NCI-H748 (cell line): ENCODE results near the gene MTF2.
A peak's percentile ranks its signal among the peaks of the same experiment; 100 is the strongest.
"Not testable (repeated sequence)": the region's sequence is repeated elsewhere in the genome, so short reads cannot be mapped to it uniquely, and the experiment has no call there.

Source experiments
- DNase-seq: peaks from one replicate; lab custom pipeline; 2025; ENCODE audit not compliant: unreplicated experiment; lab: John Stamatoyannopoulos, UW

The MTF2 gene

GRCh38 chr1:93078986-93079654, at the start of gene MTF2:
TSS of gene MTF2 (plus strand) at chr1:93079283. CDS start at chr1:93079527, 244 bp downstream.
- DNase-seq, result peak; percentile 97

DNA sequence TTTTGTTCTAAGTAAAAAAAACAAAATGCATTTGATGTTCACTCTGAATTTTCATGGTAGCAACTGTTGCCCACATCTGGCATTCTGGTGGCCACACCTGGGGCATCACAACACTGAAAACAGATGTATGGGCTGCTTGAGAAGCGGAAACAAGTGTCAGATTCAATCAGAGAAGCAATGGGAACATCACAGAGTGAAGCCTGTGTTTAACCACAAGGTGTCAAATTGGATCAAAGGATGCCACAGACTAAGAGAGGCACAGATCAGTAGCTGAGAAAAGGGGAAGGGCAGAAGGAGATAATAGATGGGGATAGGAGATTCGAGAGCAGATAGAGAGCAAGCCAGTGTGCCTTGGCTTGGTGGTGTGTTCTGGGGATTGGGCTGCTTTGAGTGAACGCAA, 49.8 kb upstream of the MTF2 start:
- no peak for DNase-seq

DNA sequence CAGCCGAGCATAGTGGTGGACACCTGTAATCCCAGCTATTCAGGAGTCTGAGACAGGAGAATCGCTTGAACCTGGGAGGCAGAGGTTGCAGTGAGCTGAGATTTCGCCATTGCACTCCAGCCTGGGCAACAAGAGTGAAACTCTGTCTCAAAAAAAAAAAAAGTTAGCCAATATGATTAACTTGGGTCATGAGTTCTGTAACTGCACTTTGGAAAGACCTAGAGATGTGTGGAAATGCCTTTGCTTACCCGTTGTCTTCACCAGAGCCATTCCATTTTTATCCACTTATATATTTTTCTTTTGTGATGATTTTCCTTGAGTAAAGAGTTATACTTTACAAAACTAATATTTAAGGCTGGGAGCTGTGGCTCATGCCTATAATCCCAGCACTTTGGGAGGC, 48.9 kb upstream of the MTF2 start:
- DNase-seq, result not testable (repeated sequence)

DNA sequence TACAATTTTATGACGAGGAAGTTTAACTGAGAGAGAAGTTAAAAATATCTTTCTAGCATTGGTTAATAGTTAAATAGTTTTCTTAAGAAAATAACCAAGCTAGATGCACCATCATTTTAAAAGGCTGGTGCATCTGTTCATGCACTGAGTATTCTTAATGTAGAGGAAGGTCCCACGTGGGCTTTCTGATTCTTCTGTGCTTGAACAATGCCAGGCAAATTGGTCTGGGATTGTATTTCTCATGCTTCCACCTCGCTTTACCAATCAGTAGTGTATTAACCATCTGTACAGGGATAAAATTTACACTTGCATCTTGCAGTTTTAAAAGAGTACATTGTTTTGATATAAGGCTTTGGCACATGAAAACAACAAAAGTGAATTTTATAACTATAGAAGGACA, 47.4 kb upstream of the MTF2 start:
- DNase-seq, result no peak

GRCh38 chr1:93033029-93033428, 46.1 kb upstream of the MTF2 start:
- no peak for DNase-seq

DNA sequence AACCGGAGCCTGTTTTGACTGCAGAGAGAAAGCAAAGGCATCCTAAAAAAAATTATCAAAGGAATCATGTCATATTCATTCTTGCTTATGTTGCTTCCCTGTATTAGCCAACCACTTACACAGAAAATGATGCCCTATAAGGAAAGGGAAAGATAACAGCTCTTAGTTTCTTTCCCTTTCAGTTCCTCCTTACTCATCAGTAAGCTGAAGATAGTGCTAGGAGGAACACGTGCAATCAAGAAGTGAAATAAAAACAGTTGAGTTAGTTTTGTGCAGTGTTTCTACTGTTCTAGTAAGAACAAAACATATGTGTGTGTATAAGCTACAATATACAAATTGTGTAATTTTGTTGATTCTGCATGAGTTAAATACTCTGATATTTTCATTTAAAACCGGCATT, 45.3 kb upstream of the MTF2 start:
- no peak for DNase-seq

GRCh38 chr1:93034397-93034796, 44.7 kb upstream of the MTF2 start:
- no peak for DNase-seq

GRCh38 chr1:93036672-93037071, 42.4 kb upstream of the MTF2 start:
- DNase-seq, result no peak

GRCh38 chr1:93042187-93043056, 36.7 kb upstream of the MTF2 start:
- DNase-seq, result no peak

- DNase-seq, result no peak
These were observed 36.0 kb upstream of the MTF2 start for GRCh38 chr1:93043057-93043557.

GRCh38 chr1:93047618-93048017, 31.5 kb upstream of the MTF2 start:
- DNase-seq, result no peak

DNA sequence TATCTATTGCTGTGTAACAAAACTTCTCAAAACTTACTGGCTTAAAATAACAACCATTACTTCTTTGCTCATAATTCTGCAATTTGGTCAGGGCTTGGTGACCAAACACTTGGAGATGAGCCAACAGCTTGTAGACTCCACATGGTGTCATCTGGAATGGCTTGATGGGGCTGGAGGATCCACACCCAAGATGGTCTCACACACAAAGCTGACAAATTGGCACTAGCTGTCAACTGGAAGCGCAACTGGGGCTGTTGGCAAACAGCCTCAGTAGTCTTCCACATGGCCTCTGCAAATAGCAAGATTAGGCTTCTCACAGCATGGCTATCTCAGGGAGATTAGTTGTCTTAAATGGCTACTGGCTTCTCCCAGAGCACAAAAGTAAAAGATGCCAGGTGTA, 27.1 kb upstream of the MTF2 start:
- DNase-seq, result peak; percentile 3

- DNase-seq, result no peak
These were observed 22.9 kb upstream of the MTF2 start for GRCh38 chr1:93056214-93056613.

- DNase-seq, result no peak
These were observed 22.4 kb upstream of the MTF2 start for GRCh38 chr1:93056649-93057048.

DNA sequence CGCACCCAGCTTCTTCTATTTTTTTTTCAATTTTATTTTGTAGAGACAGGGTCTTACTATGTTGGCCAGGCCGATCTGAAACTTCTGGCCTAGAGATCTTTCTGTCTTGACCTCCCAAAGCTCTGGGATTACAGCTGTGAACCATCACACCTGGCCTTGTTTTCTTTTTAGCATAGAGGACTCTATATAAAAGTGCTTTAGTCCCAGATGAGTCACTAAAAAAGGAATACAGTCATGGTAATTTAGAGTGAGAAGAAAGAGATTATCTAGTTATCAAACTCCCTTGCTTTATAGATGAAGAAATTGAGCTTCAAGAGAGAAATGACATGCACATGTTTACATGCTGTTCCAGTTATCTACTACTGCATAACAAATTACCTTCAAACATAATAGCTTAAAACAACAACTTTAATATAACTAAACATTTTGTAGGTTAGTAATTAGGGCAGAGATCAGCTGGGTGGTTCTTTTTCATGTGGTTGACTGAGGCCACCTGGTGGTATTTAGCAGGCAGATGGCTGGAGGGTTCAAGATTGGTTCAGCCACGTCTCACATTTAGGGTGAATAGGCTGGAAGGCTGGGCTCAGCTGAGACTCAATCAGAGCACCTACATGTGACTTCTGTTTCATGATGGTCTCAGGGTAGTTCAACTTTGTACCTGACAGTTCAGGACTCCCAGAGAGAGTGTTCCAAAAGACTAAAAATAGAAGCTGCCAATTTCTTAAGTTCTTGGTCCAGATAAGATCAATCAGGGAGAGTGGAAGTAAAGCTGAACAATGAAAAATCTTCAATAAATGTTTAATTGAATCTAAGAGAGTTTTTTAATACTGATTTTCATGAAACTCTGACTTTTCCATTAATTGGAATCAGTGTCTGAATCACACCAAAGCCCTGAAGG, 16.9 kb upstream of the MTF2 start:
- DNase-seq, result peak; percentile 22

DNA sequence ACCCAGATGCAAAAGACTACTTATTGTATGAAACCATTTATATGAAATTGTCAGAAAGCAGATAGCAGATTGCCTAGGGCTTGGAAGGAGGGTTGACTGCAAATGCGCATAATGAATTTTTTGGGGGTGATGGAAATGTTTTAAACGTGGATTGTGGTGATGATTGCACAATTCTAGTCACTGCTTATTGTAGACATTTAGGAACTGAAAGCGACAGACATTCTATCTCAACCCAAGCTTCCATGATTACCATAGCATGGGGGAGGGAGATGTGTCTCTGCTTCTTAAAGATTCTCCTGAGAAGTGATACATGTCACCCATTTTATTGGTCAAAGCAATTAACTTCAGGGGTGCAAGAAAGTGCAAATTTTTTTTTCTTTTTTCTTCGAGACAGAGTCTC, 2.8 kb upstream of the MTF2 start:
- DNase-seq, result no peak

GRCh38 chr1:93078203-93078602, 880 bp upstream of the MTF2 start:
- no peak for DNase-seq

GRCh38 chr1:93078638-93078985, 471 bp upstream of the MTF2 start:
- DNase-seq, result peak; percentile 33

GRCh38 chr1:93079685-93080141, 630 bp downstream of the MTF2 start:
- peak; percentile 47 for DNase-seq

GRCh38 chr1:93080179-93080823, 1.2 kb downstream of the MTF2 start:
- DNase-seq, result peak; percentile 50

DNA sequence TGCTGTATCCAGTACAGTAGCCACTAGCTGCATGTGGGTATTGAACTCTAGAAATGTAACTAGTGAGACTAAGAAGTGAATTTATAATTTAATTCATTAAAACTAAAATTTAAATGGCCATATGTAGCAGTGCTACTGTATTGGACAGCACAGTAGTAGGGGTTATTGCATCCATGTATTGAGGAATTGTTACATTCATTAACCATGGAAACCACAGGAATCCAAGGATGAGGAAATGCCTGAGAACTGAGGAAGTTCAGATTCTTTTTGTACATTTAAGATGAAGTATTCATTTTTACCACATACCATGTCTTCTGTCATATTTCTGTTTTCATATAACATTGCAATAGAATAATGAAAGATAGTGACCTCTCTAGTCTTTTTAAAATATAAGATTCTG, 2.6 kb downstream of the MTF2 start:
- DNase-seq, result no peak
